OCI-M1 (cell line): ENCODE measurements around the gene SLC15A3.
"Not testable (repeated sequence)": the region's sequence is repeated elsewhere in the genome, so short reads cannot be mapped to it uniquely, and the experiment has no call there.

ENCODE experiments used
- DNase-seq: peaks from one replicate; lab custom pipeline; 2025; lab: John Stamatoyannopoulos, UW

SLC15A3 gene

GRCh38 chr11:60913793-60914632 is 38.0 kb downstream of the SLC15A3 start, which contains the start of gene TMEM109:
Gene TMEM109 (plus strand): TSS chr11:60914158. CDS start chr11:60919694, 5,536 bp downstream.
- peak; percentile 94 for DNase-seq

- no peak for DNase-seq
Observed at GRCh38 chr11:60912851-60913528, 39.0 kb downstream of the SLC15A3 start.

DNA sequence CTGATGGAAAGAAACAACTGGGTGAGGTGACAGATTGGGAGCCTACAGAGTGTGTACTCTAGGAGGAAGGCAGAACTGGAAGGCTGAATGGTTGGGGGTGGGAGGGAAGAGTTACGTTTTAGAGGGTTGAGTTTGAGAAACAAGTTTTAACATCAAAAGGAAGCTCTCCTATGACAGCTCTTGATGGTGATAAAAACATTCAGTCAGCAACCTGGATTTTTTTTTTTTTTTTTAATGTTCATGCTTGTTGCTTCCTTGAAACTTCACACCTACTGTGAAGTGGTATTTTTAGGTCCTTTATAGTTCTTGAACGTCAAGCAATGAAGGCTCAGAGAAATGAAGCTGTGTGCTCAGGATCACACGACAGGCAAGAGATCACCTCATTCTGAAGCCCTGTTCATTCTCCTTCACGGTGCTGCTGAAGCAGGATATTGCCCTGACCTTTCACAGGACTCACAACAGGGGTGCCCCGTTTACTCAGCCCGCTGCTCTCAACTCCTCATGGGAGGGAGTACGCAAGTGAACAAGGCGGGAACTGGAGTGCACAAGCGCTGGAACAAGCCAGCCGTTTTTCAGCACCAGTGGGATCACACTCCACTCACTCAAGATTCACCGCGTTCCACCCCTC is 39.6 kb downstream of the SLC15A3 start:
- no peak for DNase-seq

GRCh38 chr11:60910711-60911380 is 41.1 kb downstream of the SLC15A3 start:
- DNase-seq, result peak; percentile 38

GRCh38 chr11:60910281-60910687 is 41.7 kb downstream of the SLC15A3 start:
- peak; percentile 63 for DNase-seq

DNA sequence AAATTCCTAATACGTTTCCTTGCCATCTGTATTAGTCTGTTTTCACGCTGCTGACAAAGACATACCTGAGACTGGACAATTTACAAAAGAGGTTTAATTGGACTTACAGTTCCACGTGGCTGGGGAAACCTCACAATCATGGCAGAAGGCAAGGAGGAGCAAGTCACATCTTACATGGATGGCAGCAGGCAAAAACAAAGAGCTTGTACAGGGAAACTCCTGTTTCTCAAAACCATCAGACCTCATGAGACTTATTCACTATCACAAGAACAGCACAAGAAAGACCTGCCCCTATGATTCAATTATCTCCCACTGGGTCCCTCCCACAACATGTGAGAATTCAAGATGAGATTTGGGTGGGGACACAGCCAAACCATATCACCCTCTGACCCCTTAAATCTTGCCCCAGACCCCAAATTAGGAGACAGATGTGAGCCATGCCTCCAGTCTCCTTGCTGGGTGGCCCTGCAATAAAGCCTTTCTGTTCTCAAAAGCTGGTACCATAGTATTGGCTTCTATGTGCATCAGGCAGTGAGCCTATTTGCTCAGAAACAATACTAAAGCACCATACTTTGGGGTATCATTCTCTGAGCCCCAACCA is 42.2 kb downstream of the SLC15A3 start:
- DNase-seq, result not testable (repeated sequence)

GRCh38 chr11:60908803-60909202 is 43.2 kb downstream of the SLC15A3 start:
- DNase-seq, result no peak

GRCh38 chr11:60906132-60906972 is 45.6 kb downstream of the SLC15A3 start, which contains the start of gene PRPF19:
Gene PRPF19 (minus strand): TSS chr11:60906585. CDS start chr11:60906382, 203 bp downstream.
- peak; percentile 99 for DNase-seq

- peak; percentile 53 for DNase-seq
Observed at GRCh38 chr11:60905551-60906113, 46.3 kb downstream of the SLC15A3 start.

- DNase-seq, result no peak
Observed at GRCh38 chr11:60905047-60905446, 46.9 kb downstream of the SLC15A3 start.

DNA sequence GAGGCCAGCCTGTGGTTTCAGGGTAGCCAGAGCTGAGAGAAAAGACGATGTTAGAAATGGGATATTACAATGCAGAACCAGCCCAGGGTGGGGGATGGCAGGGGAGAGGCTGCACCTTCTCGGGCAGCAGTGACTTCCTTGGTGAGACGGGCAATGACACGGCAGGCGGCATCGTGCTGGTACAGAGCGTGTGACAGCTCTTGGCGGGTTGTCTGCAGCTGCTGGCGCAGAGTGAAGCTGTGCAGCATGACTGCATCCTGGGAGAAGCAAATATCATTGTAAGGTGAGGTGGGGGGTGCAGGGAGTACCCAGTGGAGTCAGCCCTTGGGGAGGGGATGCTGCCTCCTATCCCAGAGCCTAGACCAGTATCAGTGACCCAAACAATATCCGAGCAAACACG is 49.4 kb downstream of the SLC15A3 start:
- no peak for DNase-seq

DNA sequence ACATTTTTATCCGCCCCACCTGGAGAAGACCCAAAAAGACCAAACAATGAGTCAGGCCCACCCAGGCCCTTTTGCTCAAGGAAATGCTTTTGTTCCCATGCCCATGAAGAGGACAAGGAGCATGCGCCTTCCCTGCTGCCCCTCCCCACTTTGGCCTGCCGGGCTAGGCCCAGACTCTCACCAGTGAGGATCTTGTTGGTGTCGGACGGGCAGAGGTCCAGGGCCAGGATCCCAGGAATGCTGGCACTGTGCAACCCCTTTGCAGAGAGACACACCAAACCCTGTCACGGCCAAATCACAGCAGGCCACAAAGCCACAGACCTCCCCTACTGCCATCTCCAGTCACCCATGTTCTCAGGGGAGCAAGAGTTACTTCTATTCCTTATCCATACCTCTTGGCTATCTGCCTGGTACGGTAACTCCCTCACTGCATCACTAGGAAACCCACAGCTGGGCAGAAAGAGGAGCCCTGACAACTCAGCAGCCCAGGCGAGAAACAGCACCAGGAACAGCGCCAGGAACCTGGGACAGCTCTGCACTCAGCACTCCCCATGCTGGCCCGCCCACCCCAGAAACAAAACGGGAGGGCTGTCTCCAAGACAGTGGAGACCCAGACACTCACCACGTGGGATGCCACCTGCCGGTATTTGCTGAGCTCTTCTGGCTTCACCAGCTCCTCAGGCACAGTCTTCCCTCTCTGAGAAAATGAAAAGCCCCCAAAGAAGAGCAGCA is 51.1 kb downstream of the SLC15A3 start:
- DNase-seq, result no peak

DNA sequence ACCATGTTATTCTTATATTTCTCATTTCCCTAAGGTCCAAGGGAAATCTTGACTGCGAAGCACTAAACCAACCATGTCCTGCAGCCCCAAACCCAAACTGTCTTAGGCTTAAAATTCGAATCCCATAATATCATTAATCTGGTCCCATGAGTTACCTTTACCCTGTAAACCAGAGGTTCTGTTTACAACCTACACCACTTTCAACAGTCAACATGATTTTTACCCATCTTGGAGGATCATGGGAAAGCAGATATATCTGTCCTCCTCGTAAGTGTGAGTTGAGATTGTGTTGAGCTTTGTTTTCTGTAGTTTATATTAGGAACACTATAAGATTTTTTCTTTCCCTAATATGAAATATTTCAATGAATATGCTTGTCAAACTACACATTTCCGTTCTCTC is 52.0 kb downstream of the SLC15A3 start:
- DNase-seq, result no peak

- peak; percentile 76 for DNase-seq
Observed at GRCh38 chr11:60899046-60899936, 52.7 kb downstream of the SLC15A3 start.

- no peak for DNase-seq
Observed at GRCh38 chr11:60897496-60897895, 54.5 kb downstream of the SLC15A3 start.

DNA sequence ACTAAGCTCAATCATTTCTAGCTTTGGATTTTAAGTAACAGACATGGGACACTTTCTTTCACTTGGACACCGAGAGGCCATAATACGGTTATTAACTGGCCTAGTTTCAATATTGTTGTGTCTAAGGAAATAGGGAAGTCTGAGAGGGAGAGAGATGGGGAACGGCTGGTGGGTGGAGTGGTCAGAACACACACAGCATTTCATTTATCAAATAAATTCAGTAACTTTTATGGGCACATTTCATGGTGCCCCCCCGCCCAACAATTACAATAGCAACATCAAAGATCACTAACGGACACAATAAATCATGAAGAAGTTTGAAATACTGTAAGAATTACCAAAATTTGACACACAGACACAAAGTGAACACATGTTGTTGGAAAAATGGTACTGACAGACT is 56.3 kb downstream of the SLC15A3 start:
- no peak for DNase-seq

DNA sequence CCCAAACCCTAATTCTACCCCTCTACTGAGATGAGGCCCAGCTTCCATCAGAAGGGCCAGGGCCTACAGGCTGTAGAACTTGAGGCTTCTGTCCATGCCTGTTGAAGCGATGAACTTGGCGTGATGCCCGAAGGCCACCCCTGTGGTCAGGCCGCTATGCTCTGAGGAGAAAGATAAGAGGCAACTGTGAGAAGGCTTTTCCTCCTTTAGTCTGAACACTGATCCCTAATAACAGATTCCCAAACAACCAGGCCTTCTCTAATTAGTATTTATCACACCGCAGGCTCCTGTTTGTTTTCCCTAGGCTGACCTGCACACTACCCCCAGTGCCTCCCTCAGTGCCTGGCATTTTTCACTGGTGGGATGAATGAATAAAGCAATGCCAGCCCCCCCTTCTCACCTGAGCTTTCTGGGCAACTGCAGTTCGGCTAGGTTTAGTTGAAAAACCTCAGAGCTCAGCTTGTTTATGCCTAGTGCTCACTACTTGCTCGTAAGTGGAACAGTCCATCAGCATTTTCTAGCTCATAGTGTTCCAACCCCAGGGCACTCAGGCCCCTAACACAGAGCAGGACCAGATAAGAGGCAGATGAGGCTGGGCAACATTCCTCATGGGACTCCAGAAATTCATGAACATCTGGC is 60.8 kb downstream of the SLC15A3 start:
- DNase-seq, result peak; percentile 95

GRCh38 chr11:60890696-60891095 is 61.3 kb downstream of the SLC15A3 start:
- no peak for DNase-seq
